ENCODE measurements around the gene TRNT1. TPM values are rescaled to one million over a fixed set of nuclear protein-coding genes. Genes with fewer than 3 reads are reported as not detected.
A peak's percentile ranks its signal among the peaks of the same experiment; 100 is the strongest.

The TRNT1 gene
- total and polyA plus RNA-seq, 2 of the 8 experiments (the other 6 are each of a cell fraction or from before 2014, with no cell fraction given), result 7.2 to 33.1 TPM

GRCh38 chr3:3180456-3180855 is 53.7 kb downstream of the TRNT1 start:
- Histone ChIP-seq H3K9ac (replicated peaks in 1 of 4; ENCODE audit: extremely low read depth in 1 of 4, low read depth in 3 of 4, low read length in 3 of 4) (no peak overlapping the region), H3K27me3 (replicated peaks in 1 of 4; ENCODE audit: control insufficient read depth in 3 of 4, extremely low read depth in 1 of 4, insufficient read depth in 3 of 4, low read length in 3 of 4) (peaks cover 0 to 3% (median 0%) of the 10 kb centered on the region in 4 experiments; a peak in 1 of 7 replicates), H3K4me3 (ENCODE audit: extremely low read depth in 1 of 4, insufficient read depth in 2 of 4, low read depth in 3 of 4, low read length in 4 of 4) (no peak overlapping the region), H4K8ac (ENCODE audit: extremely low read depth, insufficient read depth, low read length) (no peak overlapping the region), H3K14ac (ENCODE audit: insufficient read length) (no peak overlapping the region), H3K4me1 (replicated peaks in 1 of 4; ENCODE audit: control insufficient read depth in 3 of 4, insufficient read depth in 4 of 4, low read length in 3 of 4) (peaks cover 0 to 10% (median 4%) of the 10 kb centered on the region in 4 experiments; a peak in 3 of 7 replicates), H4K20me1 (replicated peaks in 1 of 2; ENCODE audit: control insufficient read depth in 1 of 2, insufficient read depth in 2 of 2, low read length in 2 of 2) (no peaks in the 10 kb centered on the region), H3K4me2 (ENCODE audit: insufficient read depth in 1 of 2, low read depth in 2 of 2, low read length in 2 of 2) (no peak overlapping the region), H2AK5ac (ENCODE audit: low read depth, low read length) (no peak overlapping the region), H2BK12ac (ENCODE audit: low read depth, low read length) (no peak overlapping the region), H3K18ac (ENCODE audit: extremely low read depth, low read length) (no peak overlapping the region), H4K91ac (replicated peaks; ENCODE audit: insufficient read length, low read length) (no peak overlapping the region), H2BK120ac (replicated peaks; ENCODE audit: low read depth, low read length) (no peak overlapping the region), H2BK15ac (ENCODE audit: low read length) (no peak overlapping the region), H2BK5ac (ENCODE audit: low read depth, low read length) (no peak overlapping the region), H2BK20ac (ENCODE audit: low read length) (no peak overlapping the region), H3K79me1 (ENCODE audit: low read depth, low read length) (no peaks in the 10 kb centered on the region), H3K23me2 (ENCODE audit: low read depth, low read length) (no peaks in the 10 kb centered on the region), H3K23ac (ENCODE audit: insufficient read length) (no peak overlapping the region), H3K56ac (replicated peaks; ENCODE audit: insufficient read length, low read depth, low read length) (no peak overlapping the region), H3K36me3 (ENCODE audit: control insufficient read depth in 2 of 4, insufficient read depth in 4 of 4, low read length in 3 of 4) (no peaks in the 10 kb centered on the region), H4K5ac (ENCODE audit: insufficient read length, low read depth, low read length) (no peak overlapping the region), H3K9me3 (ENCODE audit: insufficient read depth in 2 of 2, low read depth in 1 of 2, low read length in 1 of 2) (no peaks in the 10 kb centered on the region), H3K79me2 (ENCODE audit: control insufficient read depth in 1 of 2, insufficient read depth in 2 of 2, low read length in 2 of 2) (peaks cover 13 to 37% of the 10 kb centered on the region in 2 experiments), H2AFZ (ENCODE audit: low read length) (peak overlapping the region; percentile 85; the same call in 1 of the 2 replicates), H3K27ac (ENCODE audit: low read depth, low read length) (no peak overlapping the region), H3K4ac (replicated peaks; ENCODE audit: insufficient read length, low read depth, low read length) (no peak overlapping the region)
- DNase-seq (ENCODE audit: low read depth in 1 of 2, low spot score in 2 of 2), result no peak
- ChIA-PET CTCF (ENCODE audit: partially characterized antibody) (interaction anchor here (1.3 kb wide), 1 partner anchor 165 kb away, joined by 3 read pairs; no protein-coding TSS in a partner anchor), POLR2A (ENCODE audit: partially characterized antibody) (interaction anchor here (1.0 kb wide), 1 partner anchor 8 kb away, joined by 3 read pairs; no protein-coding TSS in a partner anchor)
- WGBS, 2 experiments (ENCODE audit: extremely low coverage in 1 of 2, insufficient coverage in 1 of 2, insufficient read length in 1 of 2, insufficient replicate concordance in 2 of 2, low coverage in 1 of 2, low lambda C conversion rate in 2 of 2, missing lambda C conversion rate in 1 of 2), result 79% methylated on average over 9 of the region's 9 CpGs; no CpG with 5 or more reads in 1 of the 2 experiments
- FAIRE-seq, result no peak
- TF ChIP-seq TAF1 (IDR thresholded peaks at IDR 0.05; ENCODE audit: low read depth, low read length) (no peak), KDM5A (IDR thresholded peaks at IDR 0.05; ENCODE audit: low read length) (no peak), EZH2 (IDR thresholded peaks at IDR 0.05; ENCODE audit: low read depth, low read length, severe bottlenecking) (no peak), POLR2A (IDR thresholded peaks at IDR 0.05; ENCODE audit: control extremely low read depth in 1 of 2, low read depth in 2 of 2, low read length in 2 of 2) (no peak), YY1 (IDR thresholded peaks at IDR 0.05; ENCODE audit: low read depth, low read length) (no peak), HDAC2 (IDR thresholded peaks at IDR 0.05; ENCODE audit: borderline replicate concordance in 1 of 2, low read depth in 2 of 2, low read length in 2 of 2) (no peak), CREB1 (IDR thresholded peaks at IDR 0.05) (no peak), CBX5 (IDR thresholded peaks at IDR 0.05; ENCODE audit: low read depth, low read length) (no peak), SIRT6 (IDR thresholded peaks at IDR 0.05; ENCODE audit: low read length) (no peak), SP4 (IDR thresholded peaks at IDR 0.05; ENCODE audit: low read length) (no peak), CBX8 (IDR thresholded peaks at IDR 0.05; ENCODE audit: borderline replicate concordance, low read depth, low read length) (no peak), NANOG (IDR thresholded peaks at IDR 0.05; ENCODE audit: insufficient read depth, low read depth, low read length, poor library complexity, severe bottlenecking) (no peak), EP300 (IDR thresholded peaks at IDR 0.05; ENCODE audit: borderline replicate concordance in 1 of 2, low read depth in 2 of 2, low read length in 2 of 2) (no peak), POLR2AphosphoS5 (IDR thresholded peaks at IDR 0.05; ENCODE audit: low read depth, low read length) (no peak), GTF2F1 (IDR thresholded peaks at IDR 0.05; ENCODE audit: borderline replicate concordance, low read depth, low read length) (no peak)
